ENCODE measurements around the gene MRM3.

GRCh38 chr17:759964-760363, 22.2 kb upstream of the MRM3 start:
- TF ChIP-seq POLR2AphosphoS5 (IDR thresholded peaks at IDR 0.05; ENCODE audit: low read depth, low read length) (no peak), POLR2A (IDR thresholded peaks at IDR 0.05; ENCODE audit: low read depth, low read length) (no peak), TAF1 (IDR thresholded peaks at IDR 0.05; ENCODE audit: borderline replicate concordance, low read depth, low read length) (no peak)

Data from GM12892 (cell line).